GM04504 (cell line): ENCODE measurements around the gene PIGC.
A peak's percentile ranks its signal among the peaks of the same experiment; 100 is the strongest.

Experiments used
- DNase-seq: peaks from one replicate; pipeline ENCODE4 v3.0.0-alpha.2; 2012; ENCODE audit warnings: low read depth

PIGC gene

GRCh38 chr1:172398970-172399755, 44.7 kb downstream of the PIGC start:
- DNase-seq, result peak; percentile 97

GRCh38 chr1:172398193-172398592, 45.7 kb downstream of the PIGC start:
- DNase-seq, result no peak

- DNase-seq, result no peak
Measured at GRCh38 chr1:172397633-172398032, 46.2 kb downstream of the PIGC start.

GRCh38 chr1:172397221-172397620, 46.6 kb downstream of the PIGC start:
- no peak for DNase-seq

GRCh38 chr1:172395576-172395975, 48.3 kb downstream of the PIGC start:
- DNase-seq, result no peak

- DNase-seq, result no peak
Measured at GRCh38 chr1:172394811-172395210, 49.1 kb downstream of the PIGC start.

- no peak for DNase-seq
Measured at GRCh38 chr1:172394141-172394751, 49.6 kb downstream of the PIGC start.

GRCh38 chr1:172393354-172393753, 50.5 kb downstream of the PIGC start:
- no peak for DNase-seq

DNA sequence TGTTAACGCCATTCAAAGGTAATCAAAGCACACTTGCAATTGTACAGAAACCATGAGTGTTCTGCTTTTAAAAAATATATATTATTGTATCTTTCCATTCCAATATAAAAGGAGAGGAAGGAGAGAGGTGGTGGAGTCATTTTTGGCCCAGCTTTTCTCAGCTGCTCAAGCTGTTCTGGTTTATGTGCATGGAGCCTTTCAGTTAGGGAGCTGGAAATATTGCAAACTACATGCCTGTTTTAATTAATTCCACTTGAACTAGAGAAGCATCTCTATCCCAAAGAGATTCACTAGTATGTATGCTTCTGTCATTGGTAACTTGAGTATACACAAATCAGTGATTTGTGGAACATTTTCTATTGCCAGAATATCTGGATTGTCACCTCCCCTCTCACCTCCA, 51.9 kb downstream of the PIGC start:
- no peak for DNase-seq
